ENCODE measurements around the gene NAGA.
A peak's percentile ranks its signal among the peaks of the same experiment; 100 is the strongest.
"Not testable (repeated sequence)": the region's sequence is repeated elsewhere in the genome, so short reads cannot be mapped to it uniquely, and the experiment has no call there.

NAGA gene

GRCh38 chr22:42070517-42071422, at the start of gene NAGA:
Gene NAGA (minus strand): TSS chr22:42070812. CDS start chr22:42070297, 515 bp downstream.
- DNase-seq (ENCODE audit: low read depth), result peak; percentile 98

- no peak for DNase-seq (ENCODE audit: low read depth)
These were observed 46.3 kb upstream of the NAGA start for GRCh38 chr22:42116848-42117424.

- DNase-seq (ENCODE audit: low read depth), result peak; percentile 51
These were observed 44.8 kb upstream of the NAGA start for GRCh38 chr22:42115420-42115830.

GRCh38 chr22:42114721-42115120, 44.1 kb upstream of the NAGA start:
- no peak for DNase-seq (ENCODE audit: low read depth)

- not testable (repeated sequence) for DNase-seq (ENCODE audit: low read depth)
These were observed 42.2 kb upstream of the NAGA start for GRCh38 chr22:42112793-42113192.

- no peak for DNase-seq (ENCODE audit: low read depth)
These were observed 41.2 kb upstream of the NAGA start for GRCh38 chr22:42111798-42112197.

- DNase-seq (ENCODE audit: low read depth), result no peak
These were observed 38.2 kb upstream of the NAGA start for GRCh38 chr22:42108848-42109247.

GRCh38 chr22:42104332-42104860, 33.8 kb upstream of the NAGA start:
- DNase-seq (ENCODE audit: low read depth), result not testable (repeated sequence)

- DNase-seq (ENCODE audit: low read depth), result no peak
These were observed 30.6 kb upstream of the NAGA start for GRCh38 chr22:42101199-42101598.

GRCh38 chr22:42091455-42091782, 20.8 kb upstream of the NAGA start:
- no peak for DNase-seq (ENCODE audit: low read depth)

GRCh38 chr22:42090596-42091454, 20.2 kb upstream of the NAGA start, which contains the start of gene NDUFA6:
Gene NDUFA6 (minus strand): TSS chr22:42090772. CDS start chr22:42090744, 28 bp downstream.
- peak; percentile 98 for DNase-seq (ENCODE audit: low read depth)

GRCh38 chr22:42086051-42086450, 15.4 kb upstream of the NAGA start:
- DNase-seq (ENCODE audit: low read depth), result no peak

- no peak for DNase-seq (ENCODE audit: low read depth)
These were observed 14.3 kb upstream of the NAGA start for GRCh38 chr22:42084874-42085273.

- DNase-seq (ENCODE audit: low read depth), result no peak
These were observed 12.5 kb upstream of the NAGA start for GRCh38 chr22:42083119-42083518.

GRCh38 chr22:42080287-42080686, 9.7 kb upstream of the NAGA start:
- DNase-seq (ENCODE audit: low read depth), result peak; percentile 40

- peak; percentile 94 for DNase-seq (ENCODE audit: low read depth)
These were observed 9.0 kb upstream of the NAGA start, which contains the start of gene SMDT1 for GRCh38 chr22:42079319-42080251. Gene SMDT1 (plus strand): TSS chr22:42079700. CDS start chr22:42079769, 69 bp downstream.

GRCh38 chr22:42078469-42079318, 8.1 kb upstream of the NAGA start:
- DNase-seq (ENCODE audit: low read depth), result no peak

- no peak for DNase-seq (ENCODE audit: low read depth)
These were observed 7.0 kb upstream of the NAGA start for GRCh38 chr22:42077486-42078125.

- DNase-seq (ENCODE audit: low read depth), result no peak
These were observed 6.3 kb upstream of the NAGA start for GRCh38 chr22:42076764-42077485.

All from CMK (cell line).